ENCODE results near the gene FAM117A. TPM values are rescaled to one million over a fixed set of nuclear protein-coding genes. Genes with fewer than 3 reads are reported as not detected.
"Not testable (repeated sequence)": the region's sequence is repeated elsewhere in the genome, so short reads cannot be mapped to it uniquely, and the experiment has no call there.

Gene FAM117A
- total and polyA plus RNA-seq, 12 donors, result 4.6 to 16.3 (median 10.3) TPM

GRCh38 chr17:49674507-49674906 lies 89.4 kb downstream of the FAM117A start:
- H3K36me3 ChIP-seq (replicated peaks in 1 of 2), result no peaks in the 10 kb centered on the region
- H3K4me1 ChIP-seq (replicated peaks in 1 of 2), result peaks cover 30 to 64% of the 10 kb centered on the region in 2 donors
- TF ChIP-seq CTCF (IDR thresholded peaks at IDR 0.05), result no peak
- TF ChIP-seq POLR2A (IDR thresholded peaks at IDR 0.05), result no peak
- no peaks in the 10 kb centered on the region for H3K9me3 ChIP-seq (replicated peaks in 1 of 3)
- H3K27me3 ChIP-seq, result no peaks in the 10 kb centered on the region
- no peak overlapping the region for H3K27ac ChIP-seq
- intact Hi-C loops (cut with DNase I), result no loop called here
- no peak for DNase-seq
- no peak overlapping the region for H3K4me3 ChIP-seq

DNA sequence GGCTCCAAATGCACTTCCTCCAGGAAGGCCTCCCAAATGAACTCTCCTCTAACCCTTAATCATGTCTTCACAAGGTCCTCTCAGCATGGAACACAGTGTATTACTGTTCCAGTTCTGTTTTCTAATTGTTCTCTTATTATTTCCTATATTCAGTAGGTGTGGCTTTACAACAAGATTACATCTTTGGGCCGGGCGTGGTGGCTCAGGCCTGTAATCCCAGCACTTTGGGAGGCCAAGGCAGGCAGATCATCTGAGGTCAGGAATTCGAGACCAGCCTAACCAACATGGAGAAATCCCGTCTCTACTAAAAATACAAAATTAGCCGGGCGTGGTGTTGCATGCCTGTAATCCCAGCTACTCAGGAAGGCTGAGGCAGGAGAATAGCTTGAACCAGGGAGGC lies 90.3 kb downstream of the FAM117A start:
- H3K36me3 ChIP-seq (replicated peaks in 1 of 2); H3K9me3 ChIP-seq (replicated peaks in 1 of 3); intact Hi-C loops (cut with DNase I); H3K27ac ChIP-seq; H3K27me3 ChIP-seq; H3K4me3 ChIP-seq; DNase-seq: not testable (repeated sequence)
- H3K4me1 ChIP-seq (replicated peaks in 1 of 2), result peaks cover 30 to 64% of the 10 kb centered on the region in 2 donors
- 87 to 93% (median 92%) methylated on average over 6 of the region's 6 CpGs for WGBS, 4 donors

GRCh38 chr17:49670641-49671040 lies 93.3 kb downstream of the FAM117A start:
- Histone ChIP-seq H3K36me3 (replicated peaks in 1 of 2) (peaks cover 0 to 7% of the 10 kb centered on the region in 2 donors), H3K27ac (no peak overlapping the region), H3K4me3 (no peak overlapping the region), H3K27me3 (no peaks in the 10 kb centered on the region), H3K4me1 (replicated peaks in 1 of 2) (peaks cover 15 to 47% of the 10 kb centered on the region in 2 donors), H3K9me3 (replicated peaks in 1 of 3) (no peaks in the 10 kb centered on the region)
- intact Hi-C loops (cut with DNase I), result no loop called here
- WGBS, 4 donors, result 75 to 82% (median 81%) methylated on average over 4 of the region's 4 CpGs
- DNase-seq, result no peak
- no peak for TF ChIP-seq CTCF (IDR thresholded peaks at IDR 0.05)
- TF ChIP-seq POLR2A (IDR thresholded peaks at IDR 0.05), result no peak

GRCh38 chr17:49670002-49670401 lies 93.9 kb downstream of the FAM117A start:
- WGBS, 4 donors, result 65 to 88% (median 72%) methylated on average over 1 of the region's 1 CpG
- intact Hi-C loops (cut with DNase I), result no loop called here
- peaks cover 0 to 7% of the 10 kb centered on the region in 2 donors for H3K36me3 ChIP-seq (replicated peaks in 1 of 2)
- DNase-seq, result no peak
- no peak overlapping the region for H3K27ac ChIP-seq
- H3K4me3 ChIP-seq, result no peak overlapping the region
- no peaks in the 10 kb centered on the region for H3K27me3 ChIP-seq
- no peaks in the 10 kb centered on the region for H3K9me3 ChIP-seq (replicated peaks in 1 of 3)
- H3K4me1 ChIP-seq (replicated peaks in 1 of 2), result peaks cover 11 to 42% of the 10 kb centered on the region in 2 donors
- TF ChIP-seq POLR2A (IDR thresholded peaks at IDR 0.05), result no peak
- TF ChIP-seq CTCF (IDR thresholded peaks at IDR 0.05), result no peak

GRCh38 chr17:49667854-49668253 lies 96.1 kb downstream of the FAM117A start:
- Histone ChIP-seq H3K4me1 (replicated peaks in 1 of 2) (peaks cover 4 to 41% of the 10 kb centered on the region in 2 donors), H3K27me3 (no peaks in the 10 kb centered on the region), H3K27ac (no peak overlapping the region), H3K4me3 (no peak overlapping the region), H3K36me3 (replicated peaks in 1 of 2) (peaks cover 0 to 7% of the 10 kb centered on the region in 2 donors), H3K9me3 (replicated peaks in 1 of 3) (no peaks in the 10 kb centered on the region)
- DNase-seq, result no peak
- intact Hi-C loops (cut with DNase I), result no loop called here
- 87 to 93% (median 91%) methylated on average over 2 of the region's 2 CpGs for WGBS, 4 donors
- TF ChIP-seq POLR2A (IDR thresholded peaks at IDR 0.05) (no peak), CTCF (IDR thresholded peaks at IDR 0.05) (no peak)

Data from adrenal gland (tissue), 12 donors.